GM18909 (cell line): Measurements from ENCODE around the gene VN1R2.
"Not testable (repeated sequence)": the region's sequence is repeated elsewhere in the genome, so short reads cannot be mapped to it uniquely, and the experiment has no call there.

ENCODE experiments used
- ATAC-seq: cut with Tn5 transposase; IDR thresholded peaks from one replicate; pipeline ENCODE4 v1.9.1; 2021; ENCODE audit warnings: mild to moderate bottlenecking; ENCODE audit not compliant: unreplicated experiment, poor library complexity

VN1R2 gene, protein sequence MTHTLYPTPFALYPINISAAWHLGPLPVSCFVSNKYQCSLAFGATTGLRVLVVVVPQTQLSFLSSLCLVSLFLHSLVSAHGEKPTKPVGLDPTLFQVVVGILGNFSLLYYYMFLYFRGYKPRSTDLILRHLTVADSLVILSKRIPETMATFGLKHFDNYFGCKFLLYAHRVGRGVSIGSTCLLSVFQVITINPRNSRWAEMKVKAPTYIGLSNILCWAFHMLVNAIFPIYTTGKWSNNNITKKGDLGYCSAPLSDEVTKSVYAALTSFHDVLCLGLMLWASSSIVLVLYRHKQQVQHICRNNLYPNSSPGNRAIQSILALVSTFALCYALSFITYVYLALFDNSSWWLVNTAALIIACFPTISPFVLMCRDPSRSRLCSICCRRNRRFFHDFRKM

GRCh38 chr19:53257715-53258342 is at the start of gene VN1R2:
VN1R2 (plus strand) TSS chr19:53258292; CDS start chr19:53258376, 84 bp downstream.
- not testable (repeated sequence) for ATAC-seq

DNA sequence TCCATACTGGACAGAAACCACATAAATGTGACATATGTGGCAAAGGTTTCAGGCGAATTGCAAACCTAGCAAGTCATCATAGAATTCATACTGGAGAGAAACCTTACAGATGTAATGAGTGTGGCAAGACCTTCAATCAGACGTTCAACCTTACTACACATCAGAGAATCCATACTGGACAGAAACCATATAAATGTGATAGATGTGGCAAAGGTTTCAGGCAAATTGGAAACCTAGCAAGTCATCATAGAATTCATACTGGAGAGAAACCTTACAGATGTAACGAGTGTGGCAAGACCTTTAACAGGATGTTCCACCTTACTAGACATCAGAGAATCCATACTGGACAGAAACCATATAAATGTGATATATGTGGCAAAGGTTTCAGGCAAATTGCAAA is 46.5 kb upstream of the VN1R2 start:
- not testable (repeated sequence) for ATAC-seq

GRCh38 chr19:53212703-53213320 is 45.3 kb upstream of the VN1R2 start:
- no peak for ATAC-seq

- ATAC-seq: not testable (repeated sequence)
Measured at GRCh38 chr19:53222716-53223115, 35.4 kb upstream of the VN1R2 start.

GRCh38 chr19:53224606-53225005 is 33.5 kb upstream of the VN1R2 start:
- no peak for ATAC-seq

DNA sequence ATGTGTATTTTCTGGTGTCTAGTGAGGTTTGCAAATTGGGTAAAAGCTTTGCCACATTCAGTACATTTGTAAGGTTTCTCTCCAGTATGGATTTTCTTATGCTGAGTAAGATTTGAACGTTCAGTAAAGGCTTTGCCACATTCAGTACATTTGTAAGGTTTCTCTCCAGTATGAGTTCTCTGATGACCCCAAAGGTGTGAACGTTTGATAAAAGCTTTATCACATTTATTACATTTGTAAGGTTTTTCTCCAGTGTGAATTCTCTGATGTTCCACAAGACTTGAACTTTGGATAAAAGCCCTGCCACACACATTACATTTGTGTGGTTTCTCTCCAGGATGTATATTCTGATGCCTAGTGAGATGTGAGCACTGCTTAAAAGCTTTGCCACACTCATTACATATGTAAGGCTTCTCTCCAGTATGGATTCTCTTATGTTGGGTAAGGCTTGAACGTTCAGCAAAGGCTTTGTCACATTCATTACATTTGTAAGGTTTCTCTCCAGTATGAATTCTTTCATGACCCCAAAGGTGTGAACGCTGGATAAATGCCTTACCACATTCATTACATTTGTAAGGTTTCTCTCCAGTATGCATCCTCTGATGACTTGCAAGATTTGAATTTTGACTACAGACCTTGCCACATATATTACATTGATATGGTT is 20.8 kb upstream of the VN1R2 start:
- no peak for ATAC-seq

- no peak for ATAC-seq
Measured at GRCh38 chr19:53246498-53246897, 11.6 kb upstream of the VN1R2 start.

GRCh38 chr19:53254411-53255341 is 3.4 kb upstream of the VN1R2 start, which contains the start of gene ZNF677:
ZNF677 (minus strand) TSS chr19:53254873; CDS start chr19:53251550, 3,323 bp downstream.
- no peak for ATAC-seq

DNA sequence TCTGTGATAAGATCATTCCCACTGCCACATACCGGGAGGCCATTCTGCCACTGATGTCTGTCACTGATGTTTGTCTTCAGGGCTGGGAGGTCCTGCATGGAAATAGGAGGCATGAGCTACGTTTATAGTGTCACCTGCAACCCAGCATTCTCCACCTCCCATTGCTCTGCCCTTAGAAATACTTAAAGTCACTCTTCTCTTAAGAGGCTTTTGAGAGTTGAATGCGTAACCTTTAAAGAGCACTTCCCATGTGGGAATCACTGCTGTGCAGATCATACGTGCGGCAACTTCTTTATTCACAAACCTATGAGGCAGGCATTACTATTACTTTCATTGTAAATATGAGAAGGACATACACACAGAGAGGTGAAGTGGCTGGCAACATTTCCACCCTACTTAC is 9.5 kb downstream of the VN1R2 start, which contains the start of gene VN1R4:
Gene VN1R4, minus strand, starts transcription at position 101 of the 400 bp plus-strand sequence. Its CDS starts 58 bp downstream, at position 43.
- ATAC-seq: not testable (repeated sequence)

GRCh38 chr19:53269861-53270260 is 11.8 kb downstream of the VN1R2 start:
- not testable (repeated sequence) for ATAC-seq

DNA sequence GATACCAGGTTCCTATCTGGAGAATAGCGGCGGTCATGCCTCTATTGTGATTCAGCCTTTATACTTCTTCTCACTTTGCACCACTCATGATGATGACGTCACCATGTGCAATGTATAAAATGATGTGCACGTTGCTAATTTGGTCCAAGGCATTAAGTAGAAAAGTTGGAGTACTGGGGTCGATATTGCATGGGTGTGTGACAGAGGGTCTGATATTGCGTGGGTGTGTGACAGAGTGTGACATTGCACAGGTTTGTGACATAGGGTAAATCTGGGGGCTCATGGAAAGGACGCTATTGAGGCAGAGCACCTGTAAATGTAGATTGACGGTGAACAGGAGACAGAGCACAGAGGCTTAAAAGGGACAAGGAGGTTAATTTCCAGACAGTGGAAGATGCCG is 14.0 kb downstream of the VN1R2 start:
- ATAC-seq: no peak

GRCh38 chr19:53275480-53275879 is 17.4 kb downstream of the VN1R2 start:
- ATAC-seq: no peak

- ATAC-seq: not testable (repeated sequence)
Measured at GRCh38 chr19:53281947-53282346, 23.9 kb downstream of the VN1R2 start.

DNA sequence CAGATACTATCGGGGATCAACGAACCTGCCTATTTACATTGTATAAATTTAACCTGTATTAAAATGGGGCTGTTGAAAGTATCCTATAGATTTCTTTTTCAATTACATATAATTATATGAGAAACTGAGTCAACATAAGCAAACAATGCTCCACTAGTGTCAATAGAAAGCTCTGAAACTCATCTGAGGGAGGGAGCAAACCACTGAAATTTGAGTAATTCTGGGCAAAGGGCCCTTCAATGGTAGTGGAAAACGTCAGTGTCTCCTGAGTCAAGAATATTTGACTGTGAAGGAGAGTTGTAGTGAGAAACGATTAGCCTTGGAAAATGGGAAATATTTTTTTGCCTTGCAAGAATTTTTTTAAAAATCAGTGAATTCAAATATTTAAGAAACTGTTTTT is 27.0 kb downstream of the VN1R2 start:
- no peak for ATAC-seq

DNA sequence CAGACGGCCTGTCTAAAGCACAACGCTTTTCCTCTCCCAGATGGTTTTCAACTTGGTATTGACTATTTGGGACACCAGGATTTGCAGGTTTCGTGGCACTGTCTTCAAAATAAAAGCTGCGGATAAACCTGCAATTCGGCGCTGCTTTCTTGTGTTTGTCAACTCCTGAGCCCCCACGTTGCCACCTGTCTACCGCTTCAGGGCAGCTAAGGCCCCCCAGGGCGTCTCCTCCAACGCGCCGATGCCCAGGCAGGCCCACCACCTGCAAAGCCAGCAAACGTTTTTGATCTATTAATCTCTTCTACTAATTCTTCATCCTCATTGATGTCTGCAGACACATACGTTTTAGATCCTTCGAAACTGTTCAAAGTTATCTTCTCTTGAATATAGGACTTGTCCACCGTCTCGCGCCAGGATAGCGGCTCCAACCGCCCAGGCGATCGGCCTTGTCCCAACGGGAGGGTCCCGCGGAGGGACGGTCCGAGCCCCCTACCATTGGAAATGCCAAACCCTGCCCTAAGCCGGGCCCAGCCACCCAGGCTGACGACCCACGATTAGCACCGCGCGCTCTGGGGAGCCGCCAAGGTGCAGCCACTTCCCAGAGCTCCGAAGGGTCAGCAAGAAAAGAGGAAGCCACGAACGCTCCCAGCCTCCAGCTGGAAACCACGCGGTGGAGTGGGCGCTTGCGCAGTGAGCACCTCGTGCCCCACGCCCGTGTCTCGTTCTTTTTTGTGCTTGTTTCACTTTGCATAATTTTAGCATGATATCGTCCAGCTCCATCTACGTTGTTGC is 32.9 kb downstream of the VN1R2 start:
- no peak for ATAC-seq

GRCh38 chr19:53294786-53295441 is 36.8 kb downstream of the VN1R2 start:
- no peak for ATAC-seq

DNA sequence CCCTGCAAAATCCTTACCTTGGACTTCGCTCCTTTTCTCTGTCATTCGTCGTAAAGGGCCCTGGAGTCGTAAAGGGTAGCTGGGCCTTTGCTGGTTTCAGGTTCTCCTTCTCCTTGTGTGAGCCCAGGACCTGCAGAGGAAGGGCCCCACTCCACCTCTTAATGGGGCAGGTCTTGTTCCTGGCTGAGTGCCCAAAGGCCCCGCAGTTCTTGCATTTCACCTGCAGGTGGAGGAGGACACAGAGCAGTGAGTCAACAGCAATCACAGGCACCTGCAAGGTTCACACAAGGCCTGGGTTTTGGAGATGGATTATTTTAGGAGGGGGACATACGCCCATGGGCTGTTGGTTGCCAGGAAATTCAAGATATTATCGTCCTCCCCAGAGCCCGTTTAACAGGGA is 43.2 kb downstream of the VN1R2 start:
- not testable (repeated sequence) for ATAC-seq

GRCh38 chr19:53308339-53308811 is 50.3 kb downstream of the VN1R2 start:
- ATAC-seq: no peak
